Esophagus muscularis mucosa (tissue), 4 donors: ENCODE measurements around the gene ZWILCH.

ENCODE experiments used
- EP300 ChIP-seq: sonication (generic); formaldehyde crosslinking; IDR thresholded peaks from one replicate; pipeline ENCODE4 v1.6.1; 2017; ENCODE audit warnings: antibody characterized with exemption
- POLR2A ChIP-seq: fragments of 450-650 bp; IDR thresholded peaks from one replicate; pipeline ENCODE4 v1.6.1; 2017; ENCODE audit warnings: antibody characterized with exemption, moderate library complexity, mild to moderate bottlenecking, low read depth
- TF ChIP-seq, protein P1 (sequence below), 3 experiments: fragments of 200-600 bp in 2 of 3; fragments of 450-650 bp in 1 of 3; sonication (generic) in 2 of 3; IDR thresholded peaks; one replicate each; pipeline ENCODE4 v1.5.1; 2017 to 2019; ENCODE audit warnings: antibody characterized with exemption in 3 of 3, mild to moderate bottlenecking in 2 of 3, moderate library complexity in 1 of 3

DNA sequence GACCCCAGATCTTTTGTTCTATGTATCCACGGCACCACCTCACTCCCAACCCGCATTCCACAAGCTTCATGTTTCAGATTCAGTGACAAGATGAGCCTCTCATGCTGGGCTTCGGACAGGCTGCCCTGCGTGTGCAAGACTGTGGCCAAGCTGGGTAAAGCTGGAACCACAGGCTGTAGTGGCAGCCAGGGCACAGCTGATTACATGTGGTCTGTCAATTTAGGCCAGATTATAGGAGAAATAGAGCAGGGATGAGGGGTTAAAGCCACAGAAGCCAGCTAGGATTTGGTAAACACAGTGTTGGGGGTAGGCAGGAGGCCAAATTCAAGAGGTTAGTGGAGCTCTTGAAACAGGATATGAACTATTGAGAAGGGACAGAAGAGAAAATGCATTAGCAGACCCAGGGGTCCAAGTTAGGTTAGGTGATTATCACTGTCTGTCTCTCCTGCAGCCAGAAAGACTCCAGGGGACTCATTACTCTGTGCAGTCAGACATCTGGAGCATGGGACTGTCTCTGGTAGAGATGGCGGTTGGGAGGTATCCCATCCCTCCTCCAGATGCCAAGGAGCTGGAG, 20.5 kb upstream of the ZWILCH start:
- TF ChIP-seq EP300 (no peak), POLR2A (no peak)
- TF ChIP-seq, protein P1, sequence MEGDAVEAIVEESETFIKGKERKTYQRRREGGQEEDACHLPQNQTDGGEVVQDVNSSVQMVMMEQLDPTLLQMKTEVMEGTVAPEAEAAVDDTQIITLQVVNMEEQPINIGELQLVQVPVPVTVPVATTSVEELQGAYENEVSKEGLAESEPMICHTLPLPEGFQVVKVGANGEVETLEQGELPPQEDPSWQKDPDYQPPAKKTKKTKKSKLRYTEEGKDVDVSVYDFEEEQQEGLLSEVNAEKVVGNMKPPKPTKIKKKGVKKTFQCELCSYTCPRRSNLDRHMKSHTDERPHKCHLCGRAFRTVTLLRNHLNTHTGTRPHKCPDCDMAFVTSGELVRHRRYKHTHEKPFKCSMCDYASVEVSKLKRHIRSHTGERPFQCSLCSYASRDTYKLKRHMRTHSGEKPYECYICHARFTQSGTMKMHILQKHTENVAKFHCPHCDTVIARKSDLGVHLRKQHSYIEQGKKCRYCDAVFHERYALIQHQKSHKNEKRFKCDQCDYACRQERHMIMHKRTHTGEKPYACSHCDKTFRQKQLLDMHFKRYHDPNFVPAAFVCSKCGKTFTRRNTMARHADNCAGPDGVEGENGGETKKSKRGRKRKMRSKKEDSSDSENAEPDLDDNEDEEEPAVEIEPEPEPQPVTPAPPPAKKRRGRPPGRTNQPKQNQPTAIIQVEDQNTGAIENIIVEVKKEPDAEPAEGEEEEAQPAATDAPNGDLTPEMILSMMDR (IDR thresholded peaks at IDR 0.05): no peak
